Left forelimb (tissue), 1 donor: ENCODE results near the gene IBA57.
"Not testable (repeated sequence)": the region's sequence is repeated elsewhere in the genome, so short reads cannot be mapped to it uniquely, and the experiment has no call there.

Experiments
- DNase-seq: peaks from one replicate; pipeline ENCODE4 v3.0.0-alpha.2; 2018; ENCODE audit warnings: low spot score

The IBA57 gene

GRCh38 chr1:228212966-228213844, 47.6 kb downstream of the IBA57 start:
- peak; percentile 79 for DNase-seq

DNA sequence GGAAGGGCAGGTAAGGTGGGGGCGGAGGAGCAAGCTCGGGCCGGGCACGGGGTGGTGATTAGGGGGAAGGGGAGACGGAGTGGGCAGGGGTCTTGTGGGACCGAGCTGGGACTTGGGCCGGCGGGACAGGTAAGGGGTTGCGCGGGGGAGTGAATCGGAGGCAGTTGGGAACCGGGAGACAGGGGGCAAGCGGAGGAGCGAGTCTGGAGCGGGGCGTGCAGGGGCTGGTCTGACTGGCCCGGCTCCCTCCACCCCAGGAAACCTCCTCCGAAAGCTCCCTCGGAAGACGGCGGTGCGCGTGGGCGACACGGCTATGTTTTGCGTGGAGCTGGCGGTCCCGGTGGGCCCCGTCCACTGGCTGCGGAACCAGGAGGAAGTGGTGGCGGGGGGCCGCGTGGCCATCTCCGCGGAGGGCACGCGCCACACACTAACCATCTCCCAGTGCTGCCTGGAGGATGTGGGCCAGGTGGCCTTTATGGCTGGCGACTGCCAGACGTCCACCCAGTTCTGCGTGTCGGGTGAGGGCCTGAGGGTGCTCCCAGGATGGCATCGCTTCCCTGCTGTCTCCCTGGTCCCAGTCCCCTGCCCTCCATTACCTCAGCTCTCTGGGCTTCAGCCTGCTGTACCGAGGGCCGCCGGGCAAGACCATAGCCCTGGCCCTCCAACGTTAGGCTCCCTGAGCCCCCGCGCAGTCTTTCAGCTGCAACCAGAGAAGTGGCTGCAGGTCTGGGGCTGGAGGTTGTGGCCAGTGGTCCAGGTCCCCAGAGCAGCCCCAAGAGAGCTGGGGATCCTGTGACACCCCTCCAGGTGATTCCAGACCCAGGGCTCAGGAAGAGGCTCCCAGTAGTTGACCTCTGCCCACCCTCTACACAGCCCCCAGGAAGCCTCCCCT, 48.6 kb downstream of the IBA57 start:
- DNase-seq, result peak; percentile 59

- DNase-seq, result peak; percentile 59
Measured at GRCh38 chr1:228214921-228215662, 49.5 kb downstream of the IBA57 start.

- peak; percentile 53 for DNase-seq
Measured at GRCh38 chr1:228215663-228216116, 50.1 kb downstream of the IBA57 start.

DNA sequence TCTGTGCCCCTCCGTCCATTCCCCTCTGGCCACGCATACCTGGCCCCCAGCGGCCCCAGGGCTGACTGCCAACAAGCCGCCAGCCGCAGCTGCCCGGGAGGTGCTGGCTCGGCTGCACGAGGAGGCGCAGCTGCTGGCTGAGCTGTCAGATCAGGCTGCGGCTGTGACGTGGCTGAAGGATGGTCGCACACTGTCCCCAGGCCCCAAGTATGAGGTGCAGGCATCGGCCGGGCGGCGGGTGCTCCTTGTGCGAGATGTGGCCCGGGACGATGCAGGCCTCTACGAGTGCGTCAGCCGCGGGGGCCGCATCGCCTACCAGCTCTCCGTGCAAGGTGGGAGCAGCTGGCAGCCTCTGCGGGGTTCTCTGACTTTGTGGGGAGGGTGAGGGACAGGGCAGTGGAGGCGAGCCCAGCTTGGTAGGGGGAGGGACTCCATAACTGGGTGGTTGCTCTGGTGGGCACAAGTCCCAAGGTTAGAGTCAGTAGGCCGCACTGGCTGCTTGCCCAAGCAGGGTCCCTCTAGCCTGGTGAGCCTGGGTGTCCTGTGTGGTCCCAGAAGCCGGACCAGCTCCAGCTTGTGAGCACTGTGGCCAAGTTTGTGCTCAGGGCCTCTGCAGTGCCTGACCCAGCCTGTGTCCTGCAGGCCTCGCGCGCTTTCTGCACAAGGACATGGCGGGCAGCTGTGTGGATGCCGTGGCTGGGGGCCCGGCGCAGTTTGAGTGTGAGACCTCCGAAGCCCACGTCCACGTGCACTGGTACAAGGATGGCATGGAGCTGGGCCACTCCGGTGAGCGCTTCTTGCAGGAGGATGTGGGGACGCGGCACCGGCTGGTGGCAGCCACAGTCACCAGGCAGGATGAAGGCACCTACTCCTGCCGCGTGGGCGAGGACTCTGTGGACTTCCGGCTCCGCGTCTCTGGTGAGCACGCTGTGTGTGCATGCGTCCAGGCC, 51.0 kb downstream of the IBA57 start:
- peak; percentile 67 for DNase-seq

DNA sequence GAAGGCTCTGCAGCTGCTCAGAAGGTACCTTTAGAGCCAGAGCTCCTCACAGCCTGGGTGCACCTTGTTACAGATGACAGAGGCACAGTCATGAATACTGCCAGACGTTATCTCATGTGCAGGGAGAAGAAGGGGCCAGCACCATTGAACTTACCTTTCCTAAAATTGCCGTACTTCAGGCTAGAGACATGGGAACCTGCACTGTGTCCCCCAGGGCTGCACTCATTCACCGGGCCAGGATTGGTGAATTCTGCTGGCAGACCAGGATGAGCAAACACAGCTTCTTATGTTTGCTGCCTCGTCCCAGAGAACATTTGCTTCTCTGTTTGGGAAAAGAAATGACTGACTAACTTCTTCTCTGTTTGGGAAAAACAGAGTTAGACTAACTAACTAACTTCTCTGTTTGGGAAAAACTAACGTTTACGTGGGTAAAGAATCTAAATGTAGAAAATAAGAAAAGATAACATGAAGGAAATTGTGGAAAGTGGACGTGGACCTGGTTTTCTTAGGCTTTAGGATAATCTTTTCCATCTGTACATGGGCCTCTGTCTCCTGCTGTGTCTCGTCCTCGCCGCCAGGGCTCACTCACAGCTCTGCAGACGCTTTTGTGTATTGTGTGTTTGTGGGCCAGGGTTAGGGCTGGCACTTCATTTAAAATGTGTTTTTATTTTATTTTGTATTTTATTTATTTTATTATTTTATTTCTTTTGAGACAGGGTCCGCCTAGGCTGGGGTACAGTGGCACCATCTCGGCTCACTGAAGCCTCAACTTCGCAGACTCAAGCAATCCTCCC, 52.1 kb downstream of the IBA57 start:
- no peak for DNase-seq

- DNase-seq, result peak; percentile 45
Measured at GRCh38 chr1:228218513-228219244, 53.1 kb downstream of the IBA57 start.

DNA sequence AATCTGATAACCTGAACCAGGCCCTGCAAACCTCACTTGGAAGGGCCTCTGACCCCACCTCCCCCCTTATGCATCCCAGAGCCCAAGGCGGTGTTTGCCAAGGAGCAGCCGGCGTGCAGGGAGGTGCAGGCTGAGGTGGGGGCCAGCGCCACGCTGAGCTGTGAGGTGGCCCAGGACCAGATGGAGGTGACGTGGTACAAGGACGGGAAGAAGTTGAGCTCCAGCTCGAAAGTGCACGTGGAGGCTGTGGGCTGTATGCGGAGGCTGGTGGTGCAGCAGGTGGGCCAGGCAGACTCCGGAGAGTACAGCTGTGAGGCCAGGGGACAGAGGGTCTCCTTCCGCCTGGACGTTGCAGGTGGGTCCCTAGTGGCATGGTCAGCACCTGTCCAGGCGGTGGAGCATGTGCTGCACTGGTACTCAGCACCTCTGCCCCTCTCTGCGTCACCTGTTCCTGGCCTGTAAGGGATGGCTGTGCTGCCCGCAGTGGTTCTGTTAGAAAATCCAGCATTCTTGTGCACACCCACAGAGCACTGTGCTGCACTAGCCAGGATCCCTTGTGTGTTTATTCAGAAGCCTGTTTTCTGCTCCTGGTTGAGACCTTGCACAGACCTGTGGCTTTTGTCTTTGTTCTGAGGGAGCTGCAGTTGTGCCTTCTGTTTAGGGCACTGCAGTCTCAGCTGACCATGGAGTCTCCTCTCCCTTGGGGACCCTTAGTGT, 53.8 kb downstream of the IBA57 start:
- DNase-seq, result peak; percentile 49

DNA sequence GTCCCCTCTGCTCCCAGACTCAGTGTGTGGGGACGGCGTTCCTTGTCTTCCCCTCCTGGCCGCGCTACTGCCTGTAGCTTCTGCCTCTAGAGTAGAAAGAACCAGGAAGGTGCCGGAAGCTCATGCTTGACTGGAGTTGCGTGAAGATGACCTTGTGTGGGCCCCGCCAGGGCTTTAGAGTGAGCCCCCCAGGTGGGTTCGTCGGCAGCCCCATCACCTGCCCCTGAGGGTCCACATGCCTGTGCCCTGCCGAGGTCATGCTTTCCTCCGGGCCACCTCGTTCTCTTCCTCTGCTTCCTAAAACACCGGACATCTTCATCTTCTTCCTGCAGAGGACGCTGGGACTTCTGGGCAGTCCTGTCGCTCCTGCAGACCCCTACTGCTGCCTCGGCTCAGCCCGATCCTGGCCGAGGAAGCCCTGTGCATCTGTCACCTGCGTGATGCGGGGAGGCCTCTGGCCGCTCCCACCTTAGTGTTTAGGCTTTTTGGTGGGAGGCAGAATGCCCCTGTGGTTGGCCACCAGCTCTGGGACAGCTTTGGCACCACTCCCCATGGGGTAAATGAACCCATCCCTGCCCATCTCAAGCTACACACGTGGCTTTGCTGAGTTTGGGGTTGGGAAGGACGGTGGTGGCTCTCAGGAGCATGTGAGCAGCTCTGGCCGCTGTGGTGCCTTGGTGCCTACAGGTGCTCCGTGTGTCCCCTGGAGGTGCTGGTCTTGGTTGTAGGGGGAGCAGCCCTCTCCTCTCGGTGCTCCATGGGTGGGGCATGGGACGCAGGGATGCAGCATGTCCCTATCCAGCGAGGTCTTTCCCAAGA, 54.6 kb downstream of the IBA57 start:
- DNase-seq, result peak; percentile 44

GRCh38 chr1:228221097-228221496, 55.5 kb downstream of the IBA57 start:
- not testable (repeated sequence) for DNase-seq

- DNase-seq, result no peak
Measured at GRCh38 chr1:228222548-228222947, 56.9 kb downstream of the IBA57 start.

DNA sequence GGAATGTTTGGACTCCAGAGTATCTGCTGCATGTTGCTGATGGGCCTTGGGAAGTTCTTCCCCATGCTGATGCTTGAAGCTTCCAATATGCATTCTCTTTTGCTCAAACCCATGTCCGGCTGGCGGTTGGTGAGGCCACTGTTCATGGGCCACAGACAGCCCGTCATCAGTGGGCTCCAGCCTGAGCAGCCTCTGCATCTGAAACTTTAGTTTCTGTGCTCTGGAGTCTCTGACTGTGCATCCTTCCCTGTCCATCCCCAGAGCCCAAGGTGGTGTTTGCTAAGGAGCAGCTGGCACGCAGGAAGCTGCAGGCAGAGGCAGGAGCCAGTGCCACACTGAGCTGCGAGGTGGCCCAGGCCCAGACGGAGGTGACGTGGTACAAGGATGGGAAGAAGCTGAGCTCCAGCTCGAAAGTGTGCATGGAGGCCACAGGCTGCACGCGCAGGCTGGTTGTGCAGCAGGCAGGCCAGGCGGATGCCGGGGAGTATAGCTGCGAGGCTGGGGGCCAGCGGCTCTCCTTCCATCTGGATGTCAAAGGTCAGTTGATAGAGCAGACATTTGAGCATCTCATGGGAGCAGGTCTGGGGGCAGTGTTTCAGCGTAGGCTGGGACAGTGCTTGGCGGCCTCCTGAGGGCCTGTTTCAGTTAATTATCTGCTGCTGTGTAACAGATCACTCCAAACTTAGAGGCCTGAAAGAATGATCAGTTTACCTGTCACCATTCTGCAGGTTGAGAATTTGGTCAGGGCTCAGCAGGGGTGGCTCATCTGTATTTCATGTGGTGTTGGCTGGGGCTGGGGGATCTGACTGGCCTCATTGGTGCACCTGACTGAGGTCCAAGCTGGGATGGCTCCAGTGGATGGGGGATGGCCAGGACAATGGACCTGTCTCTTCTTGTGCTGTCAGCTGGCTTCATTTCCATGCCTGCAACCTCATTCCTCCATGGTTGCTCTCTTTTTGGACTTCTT, 58.9 kb downstream of the IBA57 start:
- no peak for DNase-seq

GRCh38 chr1:228225165-228225710, 59.6 kb downstream of the IBA57 start:
- no peak for DNase-seq

- DNase-seq, result no peak
Measured at GRCh38 chr1:228225740-228226139, 60.1 kb downstream of the IBA57 start.

GRCh38 chr1:228226141-228226874, 60.7 kb downstream of the IBA57 start:
- no peak for DNase-seq
